ENCODE results near the gene LHCGR.
"Not testable (repeated sequence)": the region's sequence is repeated elsewhere in the genome, so short reads cannot be mapped to it uniquely, and the experiment has no call there.

LHCGR gene

DNA sequence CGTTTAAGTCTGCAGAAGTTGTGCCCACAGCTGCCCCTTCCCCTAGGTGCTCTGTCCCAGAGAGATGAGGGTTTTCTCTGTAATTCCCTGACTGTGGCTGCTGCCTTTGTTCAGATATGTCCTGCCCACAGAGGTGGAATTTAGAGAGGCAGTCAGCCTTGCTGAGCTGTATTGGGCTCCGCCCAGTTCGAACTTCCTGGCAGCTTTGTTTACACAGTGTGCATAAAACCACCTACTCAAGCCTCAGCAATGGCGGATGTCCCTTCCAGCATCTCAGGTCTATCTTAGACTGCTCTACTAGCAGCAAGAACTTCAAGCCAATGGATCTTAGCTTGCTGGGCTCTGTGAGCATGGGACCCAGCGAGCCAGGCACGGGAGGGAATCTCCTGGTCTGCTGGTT lies 48.1 kb downstream of the LHCGR start:
- no peak for DNase-seq

DNA sequence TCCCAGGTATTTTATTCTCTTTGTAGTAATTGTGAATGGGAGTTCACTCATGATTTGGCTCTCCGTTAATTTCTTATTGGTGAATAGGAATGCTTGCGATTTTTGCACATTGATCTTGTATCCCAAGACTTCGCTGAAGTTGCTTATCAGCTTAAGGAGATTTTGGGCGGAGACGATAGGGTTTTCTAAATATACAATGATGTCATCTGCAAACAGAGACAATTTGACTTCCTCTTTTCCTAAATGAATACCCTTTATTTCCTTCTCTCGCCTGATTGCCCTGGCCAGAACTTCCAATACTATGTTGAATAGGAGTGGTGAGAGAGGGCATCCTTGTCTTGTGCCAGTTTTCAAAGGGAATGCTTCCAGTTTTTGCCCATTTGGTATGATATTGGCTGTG lies 51.9 kb downstream of the LHCGR start:
- not testable (repeated sequence) for DNase-seq

DNA sequence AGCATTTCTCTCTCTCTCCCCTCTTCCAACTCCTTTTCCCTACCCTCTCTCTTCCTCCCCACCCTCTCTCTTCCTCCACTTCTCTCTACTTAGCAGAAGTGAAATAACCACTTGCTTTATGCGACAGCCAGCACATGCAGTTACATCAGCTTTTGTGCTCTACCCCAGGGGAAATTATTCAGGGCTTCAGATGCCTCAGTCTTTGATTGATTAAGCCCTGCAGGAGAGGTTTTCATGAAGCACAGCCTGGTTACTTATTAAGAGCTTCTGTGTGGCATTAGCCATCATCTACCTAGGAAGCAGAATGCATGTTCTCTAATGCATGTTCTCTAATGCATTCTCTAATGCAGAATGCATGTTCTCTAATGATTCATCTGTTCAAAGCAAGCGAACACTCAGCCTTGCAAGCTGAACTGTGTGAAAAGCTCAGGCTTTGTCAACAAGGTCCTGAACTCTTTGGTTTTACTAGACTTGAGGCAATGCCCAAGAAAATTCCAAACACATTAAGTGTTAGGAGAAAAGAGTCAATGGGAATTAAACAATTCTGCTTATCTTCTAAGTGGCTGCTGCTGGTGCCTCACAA lies 56.1 kb downstream of the LHCGR start:
- DNase-seq, result no peak

DNA sequence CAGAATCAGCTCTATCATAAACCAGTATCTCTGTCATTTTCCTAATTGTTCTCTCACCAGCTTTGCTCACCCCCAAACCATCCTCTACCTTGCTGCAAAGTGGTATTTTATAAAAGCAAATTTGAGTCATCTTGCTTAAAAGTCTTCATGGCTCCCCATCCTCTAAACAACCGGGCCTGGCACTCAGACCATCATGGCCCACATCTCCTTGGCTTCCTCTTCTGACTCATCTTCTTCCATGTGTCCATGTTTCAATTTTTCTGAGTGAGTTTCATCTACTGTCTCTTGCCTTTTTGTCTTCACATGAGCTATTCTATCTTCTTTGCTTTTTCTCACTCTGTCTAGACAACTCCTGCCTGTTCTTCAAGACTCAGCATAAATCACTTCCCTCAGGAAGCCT lies 58.6 kb downstream of the LHCGR start:
- no peak for DNase-seq

DNA sequence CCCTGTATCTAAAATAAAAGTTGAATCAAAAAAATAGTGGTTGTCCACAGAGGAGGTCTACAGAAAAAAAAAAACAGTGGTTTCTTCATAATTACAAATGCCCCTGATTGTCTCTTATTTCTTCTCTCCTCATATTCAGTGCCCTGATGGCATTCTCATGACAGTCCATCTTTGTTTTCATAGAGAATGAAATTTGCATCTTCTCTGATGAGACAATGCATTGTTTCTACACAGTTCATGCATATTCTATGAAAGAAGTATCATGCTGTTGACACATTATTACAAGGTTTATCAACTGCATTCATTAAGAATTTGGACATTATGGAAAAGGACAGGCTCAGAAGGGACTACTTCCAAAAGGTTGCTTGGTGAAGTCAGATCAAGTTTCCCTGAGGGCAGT lies 59.5 kb downstream of the LHCGR start:
- no peak for DNase-seq

DNA sequence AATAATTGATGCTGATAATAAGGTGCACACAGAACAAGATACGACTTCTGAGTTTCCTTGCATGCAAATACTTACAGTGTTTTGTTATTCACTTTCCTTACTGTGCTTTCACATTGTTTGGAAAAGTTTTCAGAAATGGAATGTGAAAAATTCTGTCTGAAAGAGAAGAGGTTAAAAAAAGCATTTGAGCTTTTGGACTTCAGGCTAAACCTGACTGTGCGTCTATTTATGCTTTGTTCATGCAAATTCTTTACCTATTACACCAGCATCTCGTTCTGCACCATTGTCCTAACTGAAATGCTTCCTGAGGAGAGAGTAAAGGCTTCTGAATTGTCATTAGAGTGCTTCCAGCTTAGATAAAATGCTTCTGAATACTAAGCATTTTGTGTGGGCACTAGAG lies 61.4 kb downstream of the LHCGR start:
- DNase-seq, result no peak

DNA sequence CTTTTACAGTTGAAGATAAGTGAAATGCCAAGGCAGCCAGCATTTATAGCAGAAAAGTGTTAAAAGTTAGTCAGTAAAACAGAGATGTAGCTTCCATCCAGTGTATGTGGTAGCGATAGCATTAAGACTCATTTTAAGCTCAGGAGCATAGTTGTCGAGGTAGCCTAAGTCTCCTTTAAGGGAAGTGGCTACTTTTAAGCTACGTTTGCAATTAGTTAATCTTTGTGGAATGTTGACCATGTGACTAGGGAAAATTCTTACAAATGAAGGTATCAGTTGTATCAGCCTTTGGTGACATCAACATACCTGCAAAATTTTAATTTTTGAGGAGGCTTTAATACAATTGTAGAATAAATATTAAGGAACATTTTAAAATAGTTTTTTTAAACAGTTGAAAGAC lies 61.9 kb downstream of the LHCGR start:
- DNase-seq, result no peak

DNA sequence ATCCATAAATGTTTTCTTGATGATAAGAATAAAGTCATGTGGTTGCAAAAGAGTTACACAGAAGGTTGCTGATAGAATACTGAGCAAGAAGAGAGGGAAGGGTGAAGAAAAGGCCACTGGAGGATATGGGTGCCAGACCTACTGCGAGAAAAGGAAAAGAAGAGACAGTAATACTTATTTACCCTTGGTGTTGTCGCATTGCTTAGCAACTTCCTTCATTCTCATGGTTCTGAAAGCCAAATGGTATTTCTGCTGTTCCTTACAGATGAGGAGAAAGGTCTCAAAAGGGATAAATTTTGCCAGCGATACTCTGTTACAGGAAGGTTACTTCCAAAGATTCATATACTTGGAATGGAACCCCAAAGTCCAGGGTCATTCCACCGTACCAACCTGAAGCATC lies 62.5 kb downstream of the LHCGR start:
- no peak for DNase-seq

DNA sequence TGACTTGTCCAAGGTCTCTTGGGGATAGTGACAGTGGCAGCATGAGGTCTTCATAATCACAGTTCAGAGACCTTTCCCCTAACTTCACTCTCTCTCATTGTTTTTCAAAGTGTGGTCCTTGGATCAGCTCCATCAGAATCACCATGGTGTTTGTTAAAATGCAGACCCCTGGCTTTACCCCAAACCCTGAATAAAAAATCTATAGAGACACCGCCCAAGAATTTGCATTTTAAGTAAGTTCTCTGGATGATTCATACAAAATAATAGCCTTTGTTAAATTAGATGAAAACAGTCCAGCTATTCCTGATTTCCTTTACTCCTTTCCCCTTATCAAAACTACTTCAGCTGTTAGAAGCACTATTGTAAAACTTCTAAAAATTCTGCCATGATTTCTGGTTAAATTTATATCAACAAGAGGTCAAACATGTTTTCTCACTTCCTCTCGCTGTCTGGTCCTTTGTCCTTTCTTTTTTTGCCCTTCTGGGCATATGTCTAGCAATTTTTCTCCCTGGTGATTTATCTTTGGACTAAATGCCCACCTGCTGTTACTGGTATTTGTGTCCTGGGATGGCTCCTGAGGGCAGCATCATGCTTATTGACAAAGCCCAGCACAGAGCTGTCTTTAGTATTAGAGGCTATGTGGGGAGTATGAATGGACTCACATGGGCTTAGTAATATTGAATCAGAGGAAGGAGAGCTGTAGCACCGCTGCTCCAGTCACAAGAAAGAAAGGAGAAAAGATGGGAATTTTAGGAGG lies 63.4 kb downstream of the LHCGR start:
- DNase-seq, result no peak

DNA sequence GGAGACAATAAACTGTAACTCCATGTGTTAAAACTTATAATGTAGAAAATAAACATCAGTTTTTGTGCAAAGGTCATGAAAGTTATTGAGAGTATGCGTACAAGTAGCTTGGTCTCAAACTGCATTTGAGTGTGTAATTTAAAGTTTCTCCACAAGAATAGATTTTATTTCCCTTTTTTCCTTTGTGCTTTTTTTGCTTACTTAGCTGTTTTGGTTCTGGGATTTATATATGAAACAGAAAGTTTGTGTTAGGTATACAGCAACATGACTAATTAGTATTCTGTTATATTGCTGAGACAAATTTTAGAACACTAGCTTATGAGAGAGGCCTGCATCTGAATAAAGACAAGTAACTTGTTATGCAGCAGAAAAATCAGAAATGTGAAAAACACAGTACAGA lies 70.4 kb downstream of the LHCGR start:
- no peak for DNase-seq

DNA sequence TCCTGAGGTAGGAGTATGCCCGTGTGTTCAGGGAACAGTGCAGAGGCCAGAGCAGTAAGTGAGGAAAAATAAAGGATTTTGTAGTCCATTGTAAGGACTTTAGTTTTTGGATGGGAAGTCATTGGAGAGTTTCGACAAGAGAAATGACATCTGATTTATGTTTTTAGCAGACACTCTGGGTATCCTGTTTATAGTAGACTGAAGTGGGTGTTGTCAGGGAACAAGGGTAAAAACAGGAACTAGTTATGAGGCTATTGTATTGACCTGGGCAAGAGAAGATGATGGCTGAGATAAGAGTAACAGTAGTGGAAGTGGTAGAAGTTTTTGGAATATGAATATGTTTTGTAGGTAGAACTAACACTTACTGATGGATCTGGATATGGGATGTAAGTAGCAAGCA lies 78.1 kb downstream of the LHCGR start:
- no peak for DNase-seq

DNA sequence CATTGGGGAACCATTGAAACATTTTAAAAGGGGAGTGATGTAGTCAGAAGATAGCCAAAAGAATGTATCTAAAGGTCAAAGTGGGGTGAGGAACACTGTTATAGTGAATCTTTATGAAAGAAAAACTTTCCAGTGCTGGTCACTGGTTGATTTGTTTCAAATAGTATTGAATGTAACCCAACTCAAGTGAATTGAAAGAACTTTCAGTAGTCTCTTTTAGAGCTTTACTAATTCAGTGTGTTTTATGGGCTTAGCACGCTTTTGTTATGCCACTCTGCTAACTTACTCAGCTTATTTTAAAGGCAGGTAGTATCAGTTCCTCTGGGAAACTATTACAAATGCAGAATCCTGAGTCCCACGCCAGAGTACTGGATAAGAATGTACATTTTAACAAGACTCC lies 80.6 kb downstream of the LHCGR start:
- no peak for DNase-seq

DNA sequence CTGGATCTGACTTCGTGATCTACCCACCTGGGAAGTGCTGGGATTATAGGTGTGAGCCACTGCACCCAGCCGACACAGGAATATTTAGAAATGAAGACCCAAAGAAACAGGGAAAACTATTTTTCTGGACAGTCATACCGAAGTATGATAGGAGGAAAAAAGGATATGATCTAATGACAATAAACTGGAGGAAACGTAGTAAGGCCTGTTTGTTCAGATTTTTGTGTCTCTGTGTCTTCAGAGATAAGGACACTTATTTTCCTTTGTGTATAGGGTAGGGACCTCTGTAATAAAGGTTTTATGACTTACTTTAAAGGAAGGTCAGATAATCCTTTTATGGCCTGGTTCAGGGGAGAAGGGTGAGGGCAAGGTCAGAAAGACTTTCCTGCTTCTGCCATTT lies 81.9 kb downstream of the LHCGR start:
- no peak for DNase-seq

DNA sequence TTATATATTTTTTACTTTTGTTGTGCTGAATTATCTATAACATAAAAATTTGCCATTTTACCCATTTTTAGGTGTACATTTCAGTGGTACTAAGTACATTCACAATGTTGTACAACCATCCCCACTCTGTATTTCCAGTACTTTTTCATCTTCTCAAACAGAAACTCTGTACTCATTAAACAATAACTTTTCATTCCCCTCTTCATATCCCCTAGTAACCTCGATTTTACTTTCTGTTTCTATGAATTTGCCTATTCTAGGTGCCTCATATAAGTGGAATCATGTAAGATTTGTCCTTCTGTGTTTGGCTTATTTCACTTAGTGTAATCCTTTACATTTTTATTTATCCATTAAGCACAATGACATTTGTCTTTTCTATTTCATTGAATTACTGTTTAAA lies 86.5 kb downstream of the LHCGR start:
- no peak for DNase-seq

DNA sequence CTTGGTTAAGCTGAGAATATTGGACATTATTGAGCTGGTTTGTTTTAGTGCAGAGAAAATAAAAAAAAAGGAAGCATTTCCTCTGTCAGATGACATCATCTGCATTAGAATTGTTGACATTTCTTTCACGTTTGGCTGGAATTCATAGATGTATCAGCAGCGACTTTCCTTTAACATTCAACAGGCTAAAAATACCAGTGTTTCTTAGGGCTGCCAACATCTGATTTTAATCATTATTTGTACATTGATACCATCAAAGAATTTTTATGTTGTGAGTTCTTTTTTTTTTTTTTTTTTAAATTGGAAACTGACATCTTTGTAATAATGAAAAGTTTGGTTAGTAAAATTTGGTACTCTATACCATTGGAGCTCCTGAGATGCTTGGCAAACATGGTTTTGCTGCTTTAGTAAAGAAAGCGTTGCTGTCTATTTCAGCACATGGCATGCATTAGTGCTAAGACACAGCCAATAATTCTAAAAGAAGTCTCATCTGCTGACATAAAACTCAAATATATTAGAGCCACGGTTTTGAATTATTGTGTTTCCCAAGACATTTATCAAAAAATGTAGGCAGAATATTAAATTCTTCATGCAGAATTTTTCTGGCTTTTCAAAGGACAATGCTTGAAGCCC lies 104.2 kb downstream of the LHCGR start:
- no peak for DNase-seq

DNA sequence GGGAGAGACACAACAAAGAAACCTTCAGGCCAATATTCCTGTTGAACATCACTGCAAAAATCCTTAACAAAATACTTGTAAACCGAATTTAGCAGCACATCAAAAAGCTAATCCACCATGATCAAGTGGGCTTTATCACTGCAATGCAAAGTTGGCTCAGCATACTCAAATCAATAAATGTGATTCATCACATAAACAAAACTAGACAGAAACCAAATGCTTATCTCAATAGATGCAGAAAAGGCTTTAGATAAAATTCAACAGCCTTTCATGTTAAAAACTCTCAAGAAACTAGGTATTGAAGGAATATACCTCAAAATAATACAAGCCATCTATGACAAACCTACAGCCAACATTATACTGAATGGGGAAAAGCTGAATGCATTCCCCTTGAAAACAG lies 117.3 kb downstream of the LHCGR start:
- no peak for DNase-seq
